Measurements from ENCODE around the gene EVL.

Gene EVL

DNA sequence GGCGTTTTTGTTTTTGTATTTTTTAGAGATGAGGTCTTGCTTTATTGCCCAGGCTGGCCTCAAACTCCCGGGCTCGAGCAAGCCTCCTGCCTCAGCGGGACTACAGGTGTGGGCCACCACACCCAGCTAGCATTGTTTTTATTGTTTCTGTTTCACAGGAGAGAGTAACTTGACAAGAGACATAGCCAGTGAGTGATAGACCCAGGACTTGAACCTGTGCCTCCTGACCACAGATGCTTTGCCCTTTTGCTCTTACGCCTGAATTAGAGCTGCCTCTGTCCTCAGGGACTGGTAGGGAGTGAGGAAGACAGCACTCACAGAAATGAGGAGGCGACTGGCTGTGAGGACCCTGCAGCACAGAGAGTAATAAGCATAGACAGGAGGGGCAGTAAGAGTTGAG, 2.3 kb downstream of the EVL start:
- no peak for DNase-seq

DNA sequence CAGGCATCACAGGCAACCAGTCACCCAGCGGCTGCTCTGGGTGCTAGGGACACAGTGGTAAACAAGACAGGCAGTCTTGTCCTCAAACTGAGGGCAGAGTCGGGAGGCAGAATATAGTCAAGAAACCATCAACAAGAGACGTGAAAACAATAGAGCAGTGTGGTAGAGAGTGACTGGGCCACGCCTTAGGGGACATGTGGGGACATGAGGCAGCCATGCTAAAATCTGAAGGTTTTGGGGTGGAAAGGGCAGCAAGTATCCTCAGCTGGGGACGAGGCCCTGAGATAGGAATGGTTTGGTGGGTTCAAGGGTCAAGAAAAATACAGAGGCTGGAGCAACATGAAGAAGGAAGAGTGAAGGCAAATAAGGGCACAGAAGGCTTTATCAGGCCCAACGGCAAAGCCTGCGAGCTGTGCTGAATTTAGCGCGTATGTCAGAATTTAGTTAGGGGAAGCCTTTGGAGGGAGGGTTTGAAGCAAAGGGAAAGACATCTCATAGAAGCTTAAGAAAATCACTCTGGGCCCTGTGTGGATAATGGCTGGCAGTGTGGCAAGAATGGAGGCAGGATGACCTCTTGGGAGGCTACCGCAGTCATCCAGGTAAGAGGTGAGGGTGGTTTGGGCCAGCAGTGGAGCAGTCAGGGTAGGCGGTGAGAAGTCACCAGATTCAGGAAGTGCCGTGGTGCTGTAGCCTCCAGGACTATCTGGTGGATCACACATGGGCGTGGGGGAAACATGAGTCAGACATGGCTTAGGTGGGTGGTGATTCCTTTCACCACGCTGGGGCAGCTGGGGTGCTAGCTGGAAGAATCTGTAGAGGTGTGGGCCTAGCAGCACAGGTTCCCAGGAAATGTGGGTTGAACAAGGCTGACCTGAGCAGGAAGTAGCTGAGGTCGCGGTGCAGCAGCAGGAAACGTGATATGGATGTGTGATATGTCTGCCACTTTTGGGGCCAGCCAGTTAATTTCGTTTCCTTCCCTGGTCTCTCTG, 3.0 kb downstream of the EVL start:
- DNase-seq = no peak

GRCh38 chr14:100069161-100069800, 4.1 kb downstream of the EVL start:
- DNase-seq = no peak

DNA sequence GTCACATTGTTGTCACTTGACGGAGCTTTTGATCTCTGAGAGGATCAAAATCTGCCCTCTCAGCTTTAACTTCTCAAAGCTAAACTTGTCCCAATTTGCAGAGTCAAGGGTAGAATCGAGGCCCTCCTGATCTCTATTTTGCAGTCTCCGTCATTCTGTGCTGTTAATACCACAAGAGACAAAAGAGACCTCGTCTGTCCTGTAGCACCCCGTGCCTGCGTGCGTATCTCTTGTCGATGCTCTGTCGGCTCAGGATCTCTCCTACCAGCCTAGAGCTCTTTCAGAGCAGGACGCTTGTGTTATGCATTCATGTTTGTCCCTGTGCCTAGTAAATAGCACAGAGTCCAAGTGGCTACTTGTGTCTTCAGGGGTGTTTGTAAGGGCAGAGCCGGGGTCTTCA, 5.1 kb downstream of the EVL start:
- no peak for DNase-seq

GRCh38 chr14:100071545-100071944, 6.3 kb downstream of the EVL start:
- no peak for DNase-seq

DNA sequence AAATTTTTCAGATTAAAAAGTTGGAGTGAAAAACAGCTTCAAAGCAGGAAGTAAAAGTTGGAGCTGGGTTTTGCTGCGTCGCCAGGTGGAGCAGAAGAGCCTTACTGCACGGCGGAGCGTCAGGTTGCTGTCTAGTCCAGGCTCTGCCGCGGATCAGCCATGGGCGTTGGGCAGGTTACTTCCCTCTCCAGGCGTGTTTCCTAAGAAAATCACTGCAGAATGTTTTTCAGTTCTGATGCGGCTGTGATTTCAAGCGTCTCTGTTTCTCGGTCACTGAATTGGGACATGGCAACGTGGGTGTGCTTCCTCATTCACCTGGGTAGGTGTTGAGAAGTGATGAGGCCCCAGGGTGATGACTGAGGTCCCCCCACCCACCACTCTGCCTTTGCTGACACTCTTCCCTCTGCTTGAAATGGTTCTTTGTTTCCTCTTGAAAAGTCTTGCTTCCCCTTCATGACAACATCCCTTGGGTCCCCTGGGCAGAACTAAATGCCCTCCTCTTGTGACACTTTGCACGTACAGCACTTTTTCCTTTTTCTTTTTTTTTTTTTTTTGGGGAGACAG, 7.6 kb downstream of the EVL start:
- DNase-seq = no peak

GRCh38 chr14:100073576-100074430, 8.6 kb downstream of the EVL start:
- DNase-seq = no peak

- no peak for DNase-seq
Observed at GRCh38 chr14:100074431-100075100, 9.3 kb downstream of the EVL start.

DNA sequence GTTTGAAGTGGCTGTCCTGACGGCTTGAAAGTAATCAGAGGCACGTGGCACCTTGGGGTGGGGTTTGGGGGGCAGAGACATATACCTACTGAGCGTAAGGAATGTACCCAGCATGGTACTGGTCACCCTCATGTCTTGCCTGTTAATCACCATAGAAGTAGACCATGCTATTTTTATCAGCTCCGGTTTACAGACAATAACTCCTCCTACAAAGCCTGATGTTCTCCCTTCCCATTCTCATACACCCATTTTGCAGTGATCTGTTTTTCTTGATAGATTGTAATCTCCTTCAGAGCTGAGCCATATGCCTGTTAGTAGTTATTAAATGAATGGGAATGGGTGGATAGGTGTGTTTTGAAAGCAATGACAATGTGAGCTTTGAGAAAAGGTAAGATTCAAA, 10.5 kb downstream of the EVL start:
- no peak for DNase-seq

DNA sequence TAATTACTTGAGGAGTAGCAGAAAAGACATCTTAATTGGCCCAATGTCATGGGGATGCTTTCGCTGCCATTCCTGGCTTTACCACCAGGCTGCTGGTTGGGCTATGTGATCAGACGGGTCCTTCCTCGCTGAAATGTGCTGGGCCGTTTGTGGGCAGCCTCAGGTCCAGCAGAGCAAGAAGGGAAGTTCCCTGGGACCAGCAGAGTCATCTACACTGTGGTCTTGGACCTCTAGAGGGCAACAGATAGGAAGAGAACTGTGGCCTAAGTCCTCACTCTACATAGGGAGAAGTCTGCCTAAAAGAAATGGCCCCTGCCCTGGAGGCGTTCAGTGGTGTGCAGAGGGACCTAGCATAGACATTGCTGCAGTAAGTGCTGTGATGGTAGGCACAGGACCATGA, 10.9 kb downstream of the EVL start:
- DNase-seq = no peak

DNA sequence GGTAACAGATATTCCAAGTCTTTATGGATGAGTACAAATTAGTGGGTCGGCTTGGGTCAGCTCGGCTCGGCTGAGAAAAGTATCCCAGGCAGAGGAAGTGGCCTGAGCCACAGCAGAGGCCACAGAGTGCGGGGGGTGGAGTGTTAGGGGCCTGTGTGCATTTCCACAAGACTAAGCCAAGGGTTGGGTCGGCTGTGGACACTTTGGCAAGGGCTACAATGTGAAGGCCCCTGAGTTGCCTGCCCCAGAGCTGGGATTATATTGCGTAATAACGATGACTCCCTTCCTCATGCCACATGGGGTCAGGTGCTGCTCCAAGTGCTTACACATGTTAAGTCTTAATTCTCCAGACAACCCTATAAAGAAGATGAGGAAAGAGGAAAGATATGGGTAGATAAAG, 11.4 kb downstream of the EVL start:
- DNase-seq = peak; percentile 59

DNA sequence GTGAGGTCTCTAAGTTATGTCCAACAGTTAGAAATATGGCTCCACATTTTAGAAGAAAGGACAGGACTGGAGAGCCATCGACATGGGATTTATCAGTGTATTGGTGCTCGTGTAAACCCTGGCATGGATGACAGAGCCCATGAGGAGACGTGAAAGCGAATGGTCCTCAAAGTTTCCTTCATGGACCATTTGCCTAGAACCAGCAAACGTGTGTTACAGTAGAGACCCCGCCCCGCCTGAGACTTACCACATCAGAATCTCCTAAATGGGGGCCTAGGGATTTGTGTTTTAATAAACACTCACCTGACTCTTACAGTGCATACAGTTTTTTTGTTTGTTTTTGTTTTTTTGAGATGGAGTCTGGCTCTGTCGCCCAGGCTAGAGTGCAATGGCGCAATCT, 12.2 kb downstream of the EVL start:
- no peak for DNase-seq

GRCh38 chr14:100078216-100078803, 13.1 kb downstream of the EVL start:
- no peak for DNase-seq

GRCh38 chr14:100078997-100079725, 13.9 kb downstream of the EVL start:
- peak; percentile 80 for DNase-seq

DNA sequence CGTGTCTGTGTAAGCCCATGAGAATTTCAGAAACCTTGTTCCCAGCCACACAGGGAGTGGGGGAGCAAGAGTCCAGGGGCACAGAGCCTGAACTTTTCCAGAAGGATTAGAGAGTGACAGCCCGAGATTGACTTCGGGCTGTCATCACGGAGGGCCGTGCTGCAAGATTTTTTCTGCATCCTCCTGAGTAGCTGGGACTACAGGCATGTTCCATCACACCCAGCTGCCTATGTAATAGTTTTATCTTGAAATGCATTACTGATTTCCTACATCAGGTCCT, 14.4 kb downstream of the EVL start:
- peak; percentile 20 for DNase-seq

- no peak for DNase-seq
Observed at GRCh38 chr14:100080206-100080605, 15.0 kb downstream of the EVL start.

DNA sequence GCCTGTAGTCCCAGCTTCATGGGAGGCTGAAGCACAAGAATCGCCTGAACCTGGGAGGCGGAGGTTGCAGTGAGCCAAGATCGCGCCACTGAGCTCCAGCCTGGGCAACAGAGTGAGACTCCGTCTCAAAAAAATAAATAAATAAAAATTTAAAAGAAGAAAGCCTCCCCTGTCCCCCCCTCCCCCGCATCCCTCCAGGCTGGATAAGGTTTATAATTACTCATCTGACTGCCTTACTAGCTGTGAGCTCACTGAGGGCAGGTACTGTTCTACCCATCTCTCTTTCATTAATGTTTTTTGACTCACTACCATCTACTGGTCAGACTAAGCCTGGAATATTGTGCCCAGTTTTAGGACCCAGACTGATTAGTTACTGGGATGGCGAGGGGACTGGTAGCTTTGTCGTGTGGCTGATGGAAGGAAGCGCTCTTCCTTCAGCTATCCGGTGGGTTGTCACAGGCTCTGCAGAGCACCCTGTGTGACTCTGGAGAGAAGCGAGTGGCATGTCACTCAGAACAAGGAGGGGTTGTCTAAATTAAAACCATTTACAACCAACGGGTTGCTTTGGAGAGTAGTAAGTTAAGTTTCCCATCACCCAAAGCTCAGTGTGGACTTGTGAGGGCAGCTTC, 16.9 kb downstream of the EVL start:
- no peak for DNase-seq

DNA sequence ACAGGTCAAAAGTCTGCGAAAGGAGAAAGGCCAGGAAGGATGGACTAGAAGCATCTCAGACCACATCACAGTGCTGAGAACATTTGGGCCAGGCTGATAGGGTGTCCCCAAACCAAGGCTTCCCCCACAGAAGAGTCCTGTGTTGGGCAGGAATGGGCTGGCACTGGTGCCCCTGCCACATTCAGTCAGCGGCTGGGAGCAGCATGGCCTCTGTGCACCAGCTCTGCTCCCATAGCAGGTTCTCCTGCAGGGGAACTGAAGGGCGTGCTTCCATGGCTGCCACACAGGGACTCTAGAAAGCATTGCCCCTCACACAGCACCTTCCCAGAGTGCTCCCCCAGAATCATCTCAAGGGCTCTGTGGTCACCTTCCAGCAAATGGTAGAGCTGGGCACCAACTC, 17.5 kb downstream of the EVL start:
- DNase-seq = no peak

DNA sequence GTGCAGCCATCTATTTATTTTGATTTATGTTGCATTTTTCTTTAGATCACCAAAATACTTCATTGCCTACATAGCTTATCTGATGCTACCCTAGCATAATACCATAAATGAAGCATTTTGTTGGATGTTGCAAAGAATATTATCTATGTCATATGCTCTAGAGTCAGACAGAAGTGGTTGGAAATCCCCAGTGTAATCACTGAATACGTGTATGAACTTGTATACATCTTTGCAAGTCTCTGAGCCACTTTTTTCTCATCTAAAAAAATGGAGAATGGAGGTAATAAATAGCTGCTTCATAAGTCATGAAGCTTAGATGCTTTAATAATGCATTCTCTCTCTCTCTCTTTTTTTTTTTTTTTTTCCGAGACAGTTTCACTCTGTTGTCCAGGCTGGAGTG, 18.5 kb downstream of the EVL start:
- peak; percentile 37 for DNase-seq

DNA sequence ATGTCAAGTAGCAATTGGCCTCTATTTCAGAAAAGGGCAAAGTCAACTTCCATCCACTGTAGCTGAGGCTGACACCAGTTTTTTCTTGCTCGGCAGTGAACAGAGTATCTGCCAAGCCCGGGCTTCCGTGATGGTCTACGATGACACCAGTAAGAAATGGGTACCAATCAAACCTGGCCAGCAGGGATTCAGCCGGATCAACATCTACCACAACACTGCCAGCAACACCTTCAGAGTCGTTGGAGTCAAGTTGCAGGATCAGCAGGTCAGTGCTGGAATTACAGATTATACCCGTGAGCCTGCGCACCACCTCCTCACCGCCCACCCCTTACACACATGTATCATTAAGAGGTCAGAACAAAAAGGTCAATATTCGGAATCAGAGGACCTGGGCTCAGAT, 19.4 kb downstream of the EVL start:
- no peak for DNase-seq

DNA sequence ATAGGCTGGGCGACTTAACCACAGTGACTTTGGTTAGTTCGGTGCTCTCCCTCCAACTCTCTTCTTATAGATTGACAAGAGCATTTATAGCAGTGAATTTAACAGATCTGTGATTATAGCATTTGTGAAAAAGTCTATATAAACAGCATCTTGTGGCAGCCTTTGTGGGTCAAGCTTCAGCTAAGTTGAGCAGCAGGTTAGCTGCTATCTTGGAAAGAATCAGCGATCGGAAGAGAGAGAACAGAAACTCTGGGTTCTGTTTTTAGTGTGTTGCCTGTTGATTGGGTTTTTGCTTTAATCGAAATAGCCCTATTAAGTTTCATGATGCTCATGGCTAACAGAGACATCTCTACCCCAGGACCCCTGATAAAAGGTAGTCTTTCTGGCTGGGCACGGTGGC, 20.2 kb downstream of the EVL start:
- DNase-seq = no peak

Data from fibroblast of skin of abdomen (primary cell).